Erythroblast (primary cell): ENCODE results near the gene EIF3M.

ENCODE experiments used
- GATA1 ChIP-seq: IDR thresholded peaks from 2 replicates; pipeline ENCODE4 v1.6.1; 2011; ENCODE audit warnings: low read depth, mild to moderate bottlenecking, control low read depth, low read length, moderate library complexity
- POLR2A ChIP-seq: IDR thresholded peaks from 2 replicates; pipeline ENCODE4 v1.6.1; 2011; ENCODE audit warnings: mild to moderate bottlenecking, low read length

DNA sequence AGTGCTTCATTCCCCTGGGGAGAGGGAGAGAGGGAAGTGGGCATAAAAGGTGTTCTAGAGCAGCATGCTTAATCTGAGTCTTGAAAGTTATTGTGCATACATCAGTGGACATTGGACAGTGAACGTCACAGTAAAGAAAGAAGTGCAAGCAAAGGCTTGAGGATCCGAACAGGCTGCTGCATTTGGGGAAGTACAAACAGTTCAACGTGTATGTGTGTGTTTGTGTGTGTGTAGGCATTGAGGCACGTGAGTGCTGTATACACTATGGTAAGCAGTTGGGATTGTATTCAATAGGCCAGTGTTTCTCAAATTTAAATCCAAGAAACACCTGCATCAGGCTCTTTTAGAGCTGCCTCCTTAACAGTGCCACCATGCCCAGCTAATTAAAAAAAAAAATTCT is 10.4 kb upstream of the EIF3M start:
- TF ChIP-seq POLR2A, result no peak
- TF ChIP-seq GATA1, result no peak
